Thyroid gland (tissue), 4 donors: ENCODE measurements around the gene PLEKHH1. TPM values are rescaled to one million over a fixed set of nuclear protein-coding genes. Genes with fewer than 3 reads are reported as not detected.

Source experiments
- DNase-seq, 2 donors: peaks; one replicate each; pipeline ENCODE4 v3.0.0-alpha.2; 2019
- H3K27ac ChIP-seq, 3 donors: fragments of 200-600 bp; sonication (generic); 1 replicate in 2 of 3; 2 replicates in 1 of 3; pipeline ENCODE4 v1.5.1; 2016 to 2019; ENCODE audit warnings: mild to moderate bottlenecking in 1 of 3, moderate library complexity in 1 of 3
- H3K27me3 ChIP-seq: fragments of 200-600 bp; sonication (generic); one replicate; pipeline ENCODE4 v1.5.1; 2019
- H3K36me3 ChIP-seq, 2 donors: fragments of 200-600 bp; sonication (generic); one replicate each; pipeline ENCODE4 v1.5.1; 2016 to 2019
- H3K4me1 ChIP-seq, 2 donors: fragments of 200-600 bp; sonication (generic); one replicate each; pipeline ENCODE4 v1.5.1; 2017 to 2019
- H3K4me3 ChIP-seq, 3 donors: fragments of 200-600 bp; sonication (generic); replicated peaks in 1 of 3; 1 replicate in 2 of 3; 2 replicates in 1 of 3; pipeline ENCODE4 v1.5.1; 2016; ENCODE audit warnings: mild to moderate bottlenecking in 1 of 3
- H3K9me3 ChIP-seq: fragments of 200-600 bp; sonication (generic); one replicate; pipeline ENCODE4 v1.5.1; 2017
- CTCF ChIP-seq, 6 experiments: fragments of 200-600 bp in 3 of 6; fragments of 450-650 bp in 3 of 6; sonication (generic) in 3 of 6; IDR thresholded peaks; one replicate each; pipeline ENCODE4 v1.5.1; 2016 to 2019; ENCODE audit warnings: antibody characterized with exemption in 6 of 6, mild to moderate bottlenecking in 2 of 6, inconsistent platforms in 1 of 6, moderate library complexity in 1 of 6
- POLR2A ChIP-seq, 2 donors: fragments of 450-650 bp; IDR thresholded peaks; one replicate each; pipeline ENCODE4 v1.6.1; 2017; ENCODE audit warnings: antibody characterized with exemption in 2 of 2, mild to moderate bottlenecking in 2 of 2, moderate library complexity in 1 of 2
- WGBS, 2 donors: methylation state at CpG; one replicate each; pipeline ENCODE4 v1.1.5; 2017; 5-methylcytosine and 5-hydroxymethylcytosine counted together
- intact Hi-C: fragments of 100-400 bp; cut with DNase I; formaldehyde crosslinking; loops from one replicate; pipeline ENCODE4 v1.15.1; 2023
- total RNA-seq, 4 donors: library from RNA; depleted of rRNA; stranded (reverse); fragments of >200 nt; gene quantifications; one replicate each; pipeline ENCODE4 v1.2.3, GENCODE V29; 2016

Gene PLEKHH1
- total RNA-seq, 4 donors from 2014 or later = 225 to 336 (median 241) TPM

GRCh38 chr14:67492538-67492937, 40.6 kb upstream of the PLEKHH1 start:
- no peak overlapping the region for H3K27ac ChIP-seq
- 93 to 97% methylated on average over 3 of the region's 3 CpGs for WGBS, 2 donors
- no peaks in the 10 kb centered on the region for H3K36me3 ChIP-seq
- H3K4me3 ChIP-seq = no peak overlapping the region
- no peak for TF ChIP-seq POLR2A (IDR thresholded peaks at IDR 0.05)
- TF ChIP-seq CTCF (IDR thresholded peaks at IDR 0.05) = no peak
- intact Hi-C loops = no loop called here
- H3K27me3 ChIP-seq = no peaks in the 10 kb centered on the region
- no peaks in the 10 kb centered on the region for H3K4me1 ChIP-seq
- no peaks in the 10 kb centered on the region for H3K9me3 ChIP-seq
- DNase-seq = no peak

GRCh38 chr14:67493092-67493717, 39.9 kb upstream of the PLEKHH1 start:
- TF ChIP-seq POLR2A (IDR thresholded peaks at IDR 0.05) (no peak), CTCF (IDR thresholded peaks at IDR 0.05) (no peak)
- no peaks in the 10 kb centered on the region for H3K9me3 ChIP-seq
- intact Hi-C loops = no loop called here
- no peaks in the 10 kb centered on the region for H3K36me3 ChIP-seq
- no peaks in the 10 kb centered on the region for H3K4me1 ChIP-seq
- DNase-seq = no peak
- no peaks in the 10 kb centered on the region for H3K27me3 ChIP-seq
- WGBS, 2 donors = 97 to 98% methylated on average over 8 of the region's 8 CpGs
- no peak overlapping the region for H3K27ac ChIP-seq
- H3K4me3 ChIP-seq = no peak overlapping the region

GRCh38 chr14:67495827-67496226, 37.3 kb upstream of the PLEKHH1 start:
- TF ChIP-seq CTCF (IDR thresholded peaks at IDR 0.05) = no peak
- no peak for TF ChIP-seq POLR2A (IDR thresholded peaks at IDR 0.05)
- no peak overlapping the region for H3K4me3 ChIP-seq
- intact Hi-C loops = no loop called here
- no peak overlapping the region for H3K27ac ChIP-seq
- H3K9me3 ChIP-seq = no peaks in the 10 kb centered on the region
- H3K4me1 ChIP-seq = no peaks in the 10 kb centered on the region
- H3K27me3 ChIP-seq = no peaks in the 10 kb centered on the region
- H3K36me3 ChIP-seq = no peaks in the 10 kb centered on the region
- no peak for DNase-seq
- 100% methylated on average over 1 of the region's 1 CpG for WGBS, 2 donors

- no peaks in the 10 kb centered on the region for H3K36me3 ChIP-seq
- no peak for TF ChIP-seq POLR2A (IDR thresholded peaks at IDR 0.05)
- no peak for TF ChIP-seq CTCF (IDR thresholded peaks at IDR 0.05)
- intact Hi-C loops = no loop called here
- DNase-seq = no peak
- H3K27ac ChIP-seq = no peak overlapping the region
- H3K9me3 ChIP-seq = no peaks in the 10 kb centered on the region
- no peaks in the 10 kb centered on the region for H3K27me3 ChIP-seq
- H3K4me3 ChIP-seq = no peak overlapping the region
- H3K4me1 ChIP-seq = no peaks in the 10 kb centered on the region
- whole genome bisulfite sequencing, 2 donors = 85 to 86% methylated on average over 13 of the region's 13 CpGs
These were observed 35.9 kb upstream of the PLEKHH1 start for GRCh38 chr14:67497216-67497615.

GRCh38 chr14:67497716-67498115, 35.4 kb upstream of the PLEKHH1 start:
- no peak for DNase-seq
- H3K27me3 ChIP-seq = no peaks in the 10 kb centered on the region
- H3K9me3 ChIP-seq = no peaks in the 10 kb centered on the region
- TF ChIP-seq POLR2A (IDR thresholded peaks at IDR 0.05) = no peak
- TF ChIP-seq CTCF (IDR thresholded peaks at IDR 0.05) = no peak
- intact Hi-C loops = no loop called here
- WGBS, 2 donors = 92 to 95% methylated on average over 4 of the region's 4 CpGs
- no peaks in the 10 kb centered on the region for H3K4me1 ChIP-seq
- no peak overlapping the region for H3K4me3 ChIP-seq
- H3K27ac ChIP-seq = no peak overlapping the region
- no peaks in the 10 kb centered on the region for H3K36me3 ChIP-seq
